HepG2 (cell line): ENCODE results near the gene RAB5B. TPM values are rescaled to one million over a fixed set of nuclear protein-coding genes. Genes with fewer than 3 reads are reported as not detected.

Experiments used
- AFF4 ChIP-seq: sonication (generic); formaldehyde crosslinking; IDR thresholded peaks from 2 replicates; pipeline ENCODE4 v1.4.0; 2020; ENCODE audit warnings: missing genetic modification reagents
- CREB1 ChIP-seq, 2 experiments: fragments of 450-650 bp in 1 of 2; IDR thresholded peaks; 2 replicates each; pipeline ENCODE4 v1.6.1; 2016 to 2017; ENCODE audit warnings: control low read depth in 1 of 2, mild to moderate bottlenecking in 1 of 2, missing compliant biosample characterization in 1 of 2, missing genetic modification characterization in 1 of 2
- ESRRA ChIP-seq: sonication (generic); formaldehyde crosslinking; IDR thresholded peaks from 2 replicates; pipeline ENCODE4 v1.5.1; 2020; ENCODE audit warnings: mild to moderate bottlenecking, low read depth, missing genetic modification reagents
- RAD21 ChIP-seq: fragments of 450-650 bp; formaldehyde crosslinking; IDR thresholded peaks from 2 replicates; pipeline ENCODE4 v1.5.0; 2020; ENCODE audit warnings: mild to moderate bottlenecking
- RCOR2 ChIP-seq: IDR thresholded peaks from 2 replicates; pipeline ENCODE4 v1.6.1; 2016; ENCODE audit warnings: missing biosample characterization, missing genetic modification reagents
- RNF2 ChIP-seq: fragments of 450-650 bp; conservative IDR thresholded peaks from 2 replicates; pipeline ENCODE4 v1.6.1; 2016; ENCODE audit warnings: low read depth
- TIGD3 ChIP-seq: sonication (generic); formaldehyde crosslinking; IDR thresholded peaks from 2 replicates; pipeline ENCODE4 v1.5.1; 2020; ENCODE audit warnings: mild to moderate bottlenecking, missing genetic modification reagents, borderline replicate concordance
- U2AF1 ChIP-seq: fragments of 200-400 bp; formaldehyde crosslinking; optimal IDR thresholded peaks from 2 replicates; pipeline ENCODE3; 2017; ENCODE audit warnings: mild to moderate bottlenecking, low read depth, low read length
- ZHX2 ChIP-seq, 2 experiments: sonication (generic) in 1 of 2; formaldehyde crosslinking in 1 of 2; IDR thresholded peaks; 2 replicates each; pipeline versions ENCODE4 v1.6.1 to v1.9.0; 2014 to 2022; ENCODE audit warnings: antibody characterized with exemption in 1 of 2, borderline replicate concordance in 1 of 2, inconsistent platforms in 1 of 2, low read depth in 1 of 2, missing genetic modification reagents in 1 of 2
- ZNF18 ChIP-seq: sonication (generic); formaldehyde crosslinking; IDR thresholded peaks from 2 replicates; pipeline ENCODE4 v1.8.0; 2022; ENCODE audit warnings: mild to moderate bottlenecking, missing genetic modification reagents; ENCODE audit not compliant: insufficient replicate concordance
- ZNF619 ChIP-seq: sonication (generic); formaldehyde crosslinking; IDR thresholded peaks from 2 replicates; pipeline ENCODE4 v1.4.0; 2020; ENCODE audit warnings: mild to moderate bottlenecking, missing genetic modification reagents
- polyA plus RNA-seq, 8 experiments: library from polyadenylated mRNA; depleted of rRNA in 3 of 8; stranded (reverse) in 7 of 8; unstranded in 1 of 8; fragments of >200 nt; fragmentation: Illumina TruSeq in 4 of 8; extraction: Trizol in 4 of 8; gene quantifications; 2 replicates each; pipeline versions ENCODE4 v1.2.1 to v1.2.3, GENCODE V29; 2011 to 2016; ENCODE audit warnings: low read depth in 4 of 8, missing spikeins in 1 of 8, mixed read lengths in 1 of 8; ENCODE audit not compliant: insufficient read depth in 1 of 8
- total RNA-seq, 5 experiments: library from RNA; depleted of rRNA; stranded (reverse); fragments of >200 nt; fragmentation: Illumina TruSeq; extraction: Trizol; gene quantifications; 2 replicates each; pipeline ENCODE4 v1.2.3, GENCODE V29; 2016; ENCODE audit warnings: low read depth in 1 of 5

The RAB5B gene
- total and polyA plus RNA-seq, 2 of the 13 experiments (the other 11 are each of a cell fraction or from before 2014, with no cell fraction given) = 26.0 to 68.3 TPM

- TF ChIP-seq ZHX2 (IDR thresholded peaks at IDR 0.05; ENCODE audit: low read depth) (no peak), ZHX2 (CRISPR knock-in tag; IDR thresholded peaks at IDR 0.05; ENCODE audit: borderline replicate concordance) (0 out of 2 replicates have a peak, but pooled peaks have one; percentile 11), RNF2 (no peak), U2AF1 (peak; percentile 37), RCOR2 (CRISPR knock-in tag) (no peak), RAD21 (CRISPR knock-in tag) (0 out of 2 replicates have a peak, but pooled peaks have one; percentile 13), CREB1 (IDR thresholded peaks at IDR 0.05) (no peak), CREB1 (CRISPR knock-in tag; IDR thresholded peaks at IDR 0.05) (peak; percentile 49; the same call in 1 of the 2 replicates), TIGD3 (CRISPR knock-in tag) (no peak), AFF4 (CRISPR knock-in tag) (no peak; the same call in 1 of the 2 replicates), ESRRA (peak; percentile 43; the same call in 1 of the 2 replicates), ZNF619 (CRISPR knock-in tag) (peak; percentile 51; the same call in 1 of the 2 replicates), ZNF18 (CRISPR knock-in tag) (peak; percentile 79)
Observed at GRCh38 chr12:55927588-55928502, 46.0 kb upstream of the RAB5B start, which contains the start of gene PYM1 (continued).
